ENCODE data around the gene BTBD2.

Gene BTBD2

DNA sequence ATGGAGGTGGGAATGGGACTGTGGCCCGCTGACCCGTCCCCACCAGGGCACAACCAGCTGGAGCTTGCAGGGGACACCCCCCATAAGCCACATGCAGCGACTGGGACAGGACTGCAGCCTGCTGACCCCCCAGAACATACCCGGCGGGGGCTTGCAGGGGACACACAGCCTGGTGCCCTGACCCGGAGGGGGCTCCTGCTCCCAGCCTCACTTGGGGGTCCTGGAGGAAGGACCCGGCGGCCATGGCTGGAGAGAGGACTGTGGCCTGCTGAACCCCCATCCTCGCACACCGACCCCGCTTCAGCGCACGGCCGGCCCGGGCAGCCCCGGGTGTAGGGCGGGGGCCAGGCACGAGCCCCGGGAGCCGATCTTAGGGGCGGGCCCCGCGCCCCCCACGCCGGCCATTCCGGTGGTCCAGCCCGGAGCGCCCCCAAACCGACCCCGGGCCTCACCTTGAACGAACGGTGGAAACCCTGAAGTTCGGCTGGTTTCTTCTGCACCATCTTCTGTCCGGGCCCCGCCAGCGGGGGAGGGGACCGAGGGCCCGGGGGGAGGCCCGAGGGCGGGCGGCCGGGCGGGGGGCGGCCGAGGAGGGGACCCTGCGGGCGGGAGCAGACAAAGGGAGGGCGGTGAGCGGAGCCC is 35.0 kb upstream of the BTBD2 start:
- FAIRE-seq, result no peak

DNA sequence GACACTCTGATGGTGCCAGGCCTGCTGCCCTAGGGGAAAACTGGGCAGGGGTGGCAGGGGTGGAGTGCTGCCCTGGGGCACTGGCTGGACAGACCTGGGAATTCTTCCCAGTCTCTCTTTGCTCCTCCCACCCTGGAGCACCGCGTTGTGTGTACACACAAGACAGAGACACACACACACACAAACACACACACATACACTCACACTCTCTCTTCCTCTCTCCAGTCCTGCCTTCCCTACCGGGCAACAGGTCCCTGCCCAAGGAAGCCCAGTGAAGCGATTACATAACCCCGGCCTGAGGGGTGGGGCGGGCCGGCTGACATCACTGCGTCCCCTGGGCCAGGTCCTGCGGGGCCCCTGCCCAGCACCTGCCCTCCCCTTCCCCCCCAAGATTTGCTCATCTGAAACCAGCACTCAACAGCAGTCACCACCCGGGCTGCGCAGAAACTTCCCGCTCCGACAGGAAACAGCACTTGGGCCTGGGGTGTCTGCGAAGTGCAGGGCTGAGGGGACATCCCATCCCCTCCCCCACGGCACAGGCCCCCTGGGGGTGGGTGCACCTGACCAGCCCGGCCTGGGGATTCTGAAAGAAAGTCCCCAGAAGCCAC is 34.3 kb upstream of the BTBD2 start:
- FAIRE-seq, result peak; percentile 31

DNA sequence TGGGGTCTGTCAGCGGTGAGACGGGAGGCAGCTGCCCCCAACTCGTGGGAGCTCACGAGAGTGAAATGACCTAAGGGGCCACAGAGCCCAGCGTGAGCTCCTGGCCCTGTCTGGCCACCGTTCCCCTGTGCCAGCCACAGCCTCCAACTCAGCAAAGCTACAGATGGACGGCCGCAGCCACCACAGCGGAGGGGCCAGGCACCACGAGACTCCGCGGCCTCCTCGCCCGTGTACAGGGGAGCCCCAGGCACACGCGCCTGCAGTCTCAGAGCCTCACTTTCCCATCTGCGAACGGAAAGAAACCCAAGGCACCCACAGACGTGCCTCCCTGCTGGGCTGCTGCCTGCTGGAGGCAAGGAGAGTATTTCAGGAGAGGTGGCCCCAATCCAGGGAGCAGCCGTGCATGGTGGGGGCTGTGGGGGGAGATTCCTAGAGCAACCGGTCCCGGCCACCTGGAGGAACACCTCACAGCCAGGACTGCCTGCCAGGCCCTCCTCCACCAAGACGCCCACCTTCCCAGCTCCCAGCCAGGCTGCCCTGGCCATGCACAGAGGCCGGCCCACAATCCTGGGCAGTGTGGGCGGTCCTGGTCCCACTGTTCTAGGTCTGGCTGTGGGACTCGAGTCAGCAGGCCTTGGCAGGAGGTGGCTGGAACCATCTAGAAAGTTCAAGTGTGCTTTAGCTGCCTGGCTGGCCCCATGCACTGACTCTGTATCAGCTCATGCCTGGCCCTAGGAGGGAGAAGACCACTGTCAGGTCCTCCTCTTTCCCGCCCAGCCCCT is 33.6 kb upstream of the BTBD2 start:
- no peak for FAIRE-seq

DNA sequence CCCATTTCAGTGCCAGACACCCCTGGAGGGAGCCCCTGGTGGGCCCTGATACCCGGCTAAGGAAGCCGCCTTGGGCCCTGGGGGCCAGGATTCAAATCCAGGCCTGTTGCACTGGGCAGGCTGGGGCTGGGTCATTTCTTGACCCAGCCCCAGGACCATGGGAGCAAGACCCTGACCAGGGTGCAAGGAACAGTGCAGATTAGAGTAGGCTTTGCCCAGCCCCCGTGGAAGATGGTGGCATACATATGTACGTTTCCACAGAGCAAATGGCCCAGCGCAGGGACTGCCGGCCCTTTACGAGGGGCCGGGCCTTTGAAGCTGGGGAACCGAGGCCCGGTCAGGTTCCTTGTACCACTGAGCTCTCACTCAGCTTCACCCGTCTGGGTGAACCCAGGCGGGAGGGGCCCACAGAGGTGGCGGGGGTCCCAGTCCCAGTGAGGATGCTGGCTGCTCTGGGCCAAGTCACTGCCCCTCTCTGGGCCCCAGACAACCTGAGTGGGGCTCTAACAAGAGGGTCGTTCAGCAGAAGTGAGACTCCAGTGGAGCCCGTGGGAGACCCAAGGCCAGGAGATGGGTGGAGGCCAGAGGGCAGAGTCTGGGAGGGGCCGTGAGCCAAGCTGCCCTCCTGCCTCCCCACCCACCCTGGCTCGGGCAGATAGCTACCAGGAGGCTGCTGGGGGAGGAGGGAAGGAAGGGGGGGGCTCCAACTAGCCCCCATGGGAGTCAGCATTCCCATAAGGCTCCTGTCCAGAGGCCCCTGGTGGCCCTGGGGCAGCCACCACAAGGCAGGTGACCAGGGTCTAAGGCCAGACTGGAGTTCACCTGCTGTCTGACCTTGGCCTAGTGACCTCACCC is 32.8 kb upstream of the BTBD2 start:
- no peak for FAIRE-seq

DNA sequence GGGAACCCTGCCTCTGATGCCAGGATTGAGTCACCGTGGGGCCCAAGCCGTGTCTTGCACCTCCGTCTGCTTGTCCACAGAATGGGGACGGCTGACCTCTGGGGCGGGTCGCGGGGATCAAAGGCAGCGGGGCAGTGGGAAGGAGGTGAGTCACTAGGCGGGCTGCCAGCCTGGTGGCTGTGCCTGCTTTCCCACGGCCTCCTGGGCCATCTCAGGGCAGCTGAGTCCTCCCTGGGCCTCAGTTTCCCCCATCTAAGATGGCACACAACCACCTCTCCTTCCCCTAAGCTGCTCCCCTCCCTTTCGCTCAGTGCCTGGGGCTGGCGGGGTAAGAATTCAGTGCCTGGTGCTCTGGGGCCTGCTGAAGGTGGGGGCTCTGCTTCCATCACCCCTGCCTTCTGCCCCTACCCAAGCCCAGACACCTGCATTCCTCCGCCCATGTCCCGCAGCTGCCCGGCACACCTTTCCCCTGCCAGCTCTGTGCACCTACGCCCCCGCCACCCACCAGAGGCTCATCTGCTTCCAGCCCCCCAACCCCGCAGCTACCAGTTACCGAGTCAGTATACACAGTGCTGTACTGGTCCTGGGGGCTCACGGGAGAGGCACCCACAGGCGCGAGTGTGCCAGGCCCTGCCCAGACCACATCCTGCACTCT is 32.1 kb upstream of the BTBD2 start:
- no peak for FAIRE-seq

DNA sequence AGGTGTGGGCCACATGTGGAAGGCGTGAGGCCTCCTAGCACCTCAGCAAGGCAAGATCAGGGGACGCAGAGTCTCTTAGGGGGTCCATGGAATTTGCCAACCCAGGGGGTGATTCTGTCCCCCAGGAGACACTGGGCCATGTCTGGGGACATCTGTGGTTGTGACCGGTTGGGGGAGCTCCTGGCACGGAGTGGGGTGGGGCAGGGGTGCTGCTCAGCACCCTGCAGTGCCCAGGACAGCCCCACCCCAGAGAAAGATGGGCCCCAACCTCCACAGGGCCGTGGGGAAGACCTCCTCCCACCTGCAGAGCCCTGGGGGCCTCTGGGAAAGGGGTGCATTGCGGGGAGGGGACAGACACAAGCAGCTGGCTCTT is 31.5 kb upstream of the BTBD2 start:
- no peak for FAIRE-seq

DNA sequence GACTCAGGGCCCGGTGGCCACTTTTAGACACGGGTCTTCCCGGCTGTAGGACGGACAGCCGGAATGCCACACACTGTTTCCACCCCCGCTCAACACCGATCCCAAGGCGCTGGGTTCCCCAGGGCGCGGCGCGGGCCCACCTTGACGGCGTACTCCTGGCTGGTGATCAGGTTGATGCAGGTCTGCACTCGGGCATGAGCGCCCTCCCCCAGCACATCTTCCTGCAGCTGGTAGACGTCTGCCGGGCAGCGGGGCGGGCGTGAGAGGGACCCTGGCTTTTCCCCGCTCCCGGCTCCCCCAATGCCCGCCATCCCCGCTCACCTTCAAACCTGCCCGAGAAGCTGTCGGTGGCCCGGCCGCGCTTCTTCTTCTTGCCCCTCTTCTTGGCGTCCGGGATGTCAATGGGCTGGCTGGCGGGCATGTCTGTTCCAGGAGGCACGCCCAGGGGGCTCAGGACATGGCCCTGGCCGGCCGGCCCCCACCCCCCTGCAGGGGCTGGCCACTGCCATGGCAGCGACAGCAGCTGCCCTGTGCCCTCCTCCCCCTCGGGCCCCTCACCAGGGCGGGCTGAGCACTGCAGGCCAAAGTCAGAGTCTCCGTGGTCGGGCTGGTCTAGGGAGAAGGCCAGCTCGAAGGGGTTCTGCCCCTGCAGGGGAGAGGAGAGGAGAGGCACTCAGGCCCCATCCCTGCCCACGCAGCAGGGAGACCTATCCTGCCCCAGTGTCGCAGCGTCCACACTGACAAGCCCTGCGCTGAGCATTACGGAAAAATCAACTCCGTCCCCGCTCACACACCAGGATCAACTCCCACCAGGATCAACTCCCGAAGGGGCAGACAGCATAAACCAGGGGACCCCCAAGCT is 30.8 kb upstream of the BTBD2 start:
- FAIRE-seq, result no peak

DNA sequence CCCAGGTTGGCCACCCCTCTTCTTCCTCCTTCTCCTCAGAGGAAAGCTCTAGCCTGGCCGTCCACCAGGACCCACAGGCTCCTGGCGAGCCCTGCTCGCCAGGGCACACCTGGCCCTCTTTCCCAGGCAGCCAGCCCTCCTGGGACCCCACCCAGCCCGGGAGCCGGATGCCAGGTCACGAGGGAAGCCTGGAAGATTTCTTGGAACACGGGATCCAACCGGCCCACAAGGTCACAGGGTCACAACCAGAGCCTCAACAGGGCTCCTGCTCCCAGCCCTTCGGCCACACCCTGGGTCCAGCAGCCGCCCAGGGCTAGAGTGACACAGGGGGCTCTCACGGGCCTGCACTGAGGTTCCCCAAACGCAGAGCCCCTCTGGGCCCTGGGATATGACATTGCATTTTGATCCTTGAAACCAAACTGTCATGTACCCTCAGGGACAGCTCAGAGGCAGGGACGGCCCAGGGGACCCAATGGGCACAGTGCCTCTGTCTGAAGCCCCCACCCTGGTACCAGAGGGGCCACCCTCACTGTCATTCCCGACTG is 30.1 kb upstream of the BTBD2 start:
- FAIRE-seq, result no peak

DNA sequence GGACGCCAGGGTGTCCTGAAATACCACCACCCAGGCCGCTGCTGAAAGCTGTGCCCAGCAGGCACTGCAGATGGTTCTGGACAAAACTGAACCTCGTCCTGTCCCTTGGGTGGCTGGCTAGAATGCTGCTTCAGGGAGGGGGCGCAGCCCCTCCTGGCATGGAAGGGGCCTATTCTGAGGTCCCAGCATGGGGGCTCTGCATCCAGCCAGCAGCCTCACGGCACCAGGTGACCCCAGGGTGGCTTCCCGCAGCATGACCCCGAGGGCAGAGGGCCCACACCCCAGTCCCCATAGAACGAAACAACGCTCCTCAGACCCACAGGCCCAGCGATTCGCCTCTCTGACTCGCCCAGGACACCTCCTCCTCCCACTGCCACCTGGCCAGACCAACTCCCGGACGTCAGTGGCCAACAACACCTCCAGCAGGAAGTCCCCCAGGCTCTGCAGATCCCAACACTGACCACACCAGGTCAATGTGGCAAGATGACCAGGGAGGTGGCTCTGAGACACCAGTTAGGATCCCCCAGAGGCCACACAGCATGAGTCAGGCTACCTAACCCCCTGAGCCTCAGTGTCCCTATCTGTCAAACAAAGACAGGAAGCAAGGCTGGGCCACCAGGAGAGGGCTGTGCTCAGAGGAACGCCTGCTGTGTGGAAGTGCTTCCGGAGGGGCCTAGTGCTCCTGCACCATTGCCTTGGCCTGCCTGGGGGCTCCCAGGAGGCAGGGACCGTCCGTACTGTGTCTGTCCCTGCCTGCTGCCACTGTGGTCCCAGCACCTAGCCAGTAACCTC is 29.4 kb upstream of the BTBD2 start:
- FAIRE-seq, result no peak

DNA sequence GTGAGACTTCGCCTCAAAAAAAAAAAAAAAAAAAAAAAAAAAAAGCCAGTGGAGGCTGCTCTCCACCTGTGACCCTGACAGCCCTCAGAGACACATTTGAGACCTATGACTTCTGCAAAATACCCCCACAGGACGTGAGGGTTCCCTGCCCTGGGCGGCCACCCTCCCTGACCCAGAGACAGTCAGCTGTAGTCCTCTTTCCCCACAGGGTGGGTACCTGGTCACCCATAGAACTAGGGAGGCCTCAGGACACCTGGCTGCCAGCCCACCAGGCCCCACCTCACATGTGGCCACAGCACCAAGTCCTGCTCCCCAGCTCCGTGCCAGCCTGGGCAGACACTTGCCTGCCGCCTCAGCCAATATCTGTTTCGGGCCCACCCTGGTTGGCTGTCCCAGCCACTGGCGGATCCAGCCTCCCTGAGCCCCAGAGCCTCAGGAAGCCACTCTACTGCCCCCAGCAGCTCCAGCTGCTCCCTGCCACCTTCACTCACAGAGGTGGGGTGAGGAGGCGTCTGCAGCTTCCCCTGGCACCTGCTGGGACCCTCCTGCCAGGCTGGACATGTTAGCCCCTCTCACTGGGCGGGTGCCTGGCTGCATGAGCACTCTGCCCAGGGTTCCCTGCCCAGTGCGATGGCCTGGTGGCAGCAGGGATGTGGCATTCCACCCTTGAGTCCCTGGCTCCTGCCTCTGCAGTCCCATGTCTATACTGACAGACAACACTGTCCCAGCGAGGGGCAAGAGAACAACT is 28.6 kb upstream of the BTBD2 start:
- no peak for FAIRE-seq

DNA sequence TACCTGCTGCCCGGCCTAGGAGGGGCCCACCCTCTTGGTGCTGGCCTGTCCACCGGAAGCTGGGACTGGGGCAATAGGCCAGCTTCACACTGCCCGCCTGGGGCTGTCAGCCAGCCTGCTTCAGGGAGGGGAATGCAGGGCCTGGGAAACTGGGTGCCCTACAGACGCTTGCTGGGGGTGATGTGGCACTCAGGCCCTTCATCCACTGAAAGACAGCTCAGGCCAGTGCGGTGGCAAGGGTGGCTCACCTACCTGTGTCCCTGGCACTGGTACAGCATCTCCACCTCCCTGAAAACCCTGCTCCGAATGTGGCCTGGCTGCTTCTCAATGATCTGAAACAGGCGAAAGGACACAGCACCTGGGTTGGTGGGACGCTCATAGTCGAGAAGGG is 27.7 kb upstream of the BTBD2 start:
- FAIRE-seq, result no peak

DNA sequence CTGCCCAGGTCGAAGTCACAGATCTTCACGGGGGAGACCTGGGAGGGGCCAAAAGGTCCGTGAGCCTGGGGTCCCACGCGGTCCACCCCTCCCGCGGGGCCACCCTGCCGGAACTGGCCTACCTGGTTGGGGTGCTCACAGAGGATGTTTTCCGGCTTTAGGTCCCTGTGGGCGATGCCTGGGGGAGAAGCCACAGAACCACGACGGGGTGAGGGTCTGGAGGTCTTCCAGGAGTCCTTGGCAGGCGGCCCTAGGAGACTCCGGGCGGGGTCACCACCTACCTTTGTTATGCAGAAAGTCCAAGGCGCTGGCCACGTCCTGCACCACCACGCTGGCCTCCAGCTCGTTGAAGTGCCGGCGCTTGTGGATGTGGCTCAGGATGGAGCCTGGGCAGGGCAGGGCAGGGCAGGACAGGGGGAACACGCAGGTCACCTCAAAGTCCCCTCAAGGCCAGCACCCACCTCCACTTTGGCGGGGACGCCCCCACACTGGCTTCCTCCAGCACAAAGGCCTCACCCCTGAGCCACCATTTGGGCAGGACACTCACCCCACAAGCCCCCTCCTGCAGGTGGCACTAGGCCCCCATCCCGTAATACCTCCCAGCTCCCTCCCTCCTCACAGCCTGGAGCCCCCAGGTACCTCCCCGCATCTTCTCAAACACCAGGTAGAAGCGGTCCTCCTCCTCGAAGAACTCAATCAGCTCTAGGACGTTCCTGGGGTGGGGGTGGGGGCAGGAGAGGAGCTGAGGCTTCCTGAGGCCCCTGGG is 27.2 kb upstream of the BTBD2 start:
- no peak for FAIRE-seq

DNA sequence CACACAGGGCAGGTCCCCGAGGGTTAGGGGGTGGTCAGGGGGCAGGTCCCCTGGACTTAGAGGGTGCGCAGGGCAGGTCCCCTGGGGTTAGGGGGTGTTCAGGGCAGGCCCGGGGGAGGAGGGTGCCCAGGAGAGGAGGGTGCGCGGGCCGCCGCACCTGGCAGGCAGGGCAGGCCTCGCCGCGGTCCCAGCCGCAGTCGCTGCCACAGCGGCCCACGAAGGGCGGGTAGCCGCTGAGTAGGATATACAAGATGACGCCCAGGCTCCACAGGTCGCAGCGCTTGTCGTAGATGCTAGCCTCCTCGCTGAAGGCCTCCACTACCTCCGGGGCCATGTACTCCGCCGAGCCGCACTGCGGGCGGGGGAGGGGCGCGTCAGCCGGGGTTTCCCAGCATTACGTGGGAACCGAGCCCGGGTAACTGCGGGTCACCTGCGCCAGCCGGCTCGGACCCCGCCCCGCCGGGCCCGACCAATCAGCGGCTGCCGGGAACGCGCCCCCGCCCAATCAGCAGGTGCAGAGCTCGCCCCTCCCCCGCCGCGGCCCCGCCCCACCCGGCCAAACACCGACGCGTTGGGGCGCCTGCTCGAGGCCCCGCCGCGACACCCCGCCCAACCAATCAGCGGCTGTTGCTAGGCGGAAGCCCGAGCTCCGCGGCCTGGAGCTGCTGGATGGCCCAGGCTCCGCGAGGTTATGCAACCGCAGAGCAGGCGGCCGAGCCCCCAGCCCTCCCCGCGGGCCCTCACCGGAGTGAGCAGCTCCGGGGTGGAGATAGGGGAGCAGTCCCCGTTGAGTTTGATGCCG is 26.4 kb upstream of the BTBD2 start:
- no peak for FAIRE-seq

DNA sequence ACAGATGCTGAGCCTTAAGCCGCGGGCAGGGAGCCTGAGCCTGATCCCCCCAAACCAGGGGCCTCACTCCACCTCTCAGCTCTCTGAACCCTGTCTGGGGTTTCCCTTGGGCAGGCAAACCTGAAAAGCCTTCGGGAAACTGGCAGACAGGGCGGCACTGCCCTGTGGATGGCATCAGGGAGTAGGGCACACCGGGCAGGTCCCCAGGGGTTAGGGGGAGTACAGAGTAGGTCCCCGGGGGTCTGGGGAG is 25.8 kb upstream of the BTBD2 start:
- no peak for FAIRE-seq

DNA sequence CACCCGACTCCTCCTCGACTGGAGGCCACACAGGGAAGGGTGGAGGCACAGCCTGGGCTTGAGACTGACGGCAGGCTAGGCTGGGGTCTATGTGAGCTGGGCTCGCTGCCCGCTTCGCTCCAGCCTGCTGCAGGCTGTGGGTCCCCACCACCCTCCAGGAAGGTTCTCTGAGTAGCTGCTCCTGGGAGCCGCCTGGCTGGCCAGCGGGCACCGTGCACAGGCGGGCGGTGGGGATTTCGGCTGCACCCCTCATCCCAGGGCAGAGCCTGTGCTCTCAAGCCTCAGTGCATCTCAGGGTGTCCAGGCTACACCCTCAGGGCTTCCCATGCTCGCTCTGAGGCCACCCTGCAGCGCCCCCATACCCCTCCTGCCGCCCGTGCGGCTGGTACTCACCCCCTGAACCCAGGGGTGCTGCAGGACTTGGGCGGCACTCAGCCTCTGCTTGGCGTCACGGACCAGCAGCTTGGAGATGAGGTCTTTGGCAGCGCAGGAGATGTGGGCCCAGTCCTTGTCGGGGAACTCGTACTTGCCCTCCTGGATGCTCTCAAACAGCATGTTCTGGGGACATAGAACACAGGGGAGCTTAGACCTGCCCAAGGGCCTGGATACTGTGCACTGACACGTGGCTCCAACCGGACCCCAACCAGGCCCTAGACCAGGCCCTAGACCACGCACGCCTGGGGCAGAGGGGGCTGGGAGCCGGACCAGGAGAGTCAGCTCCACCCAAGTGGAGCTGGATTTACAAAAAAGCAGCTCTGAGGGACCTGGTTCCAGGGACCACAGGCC is 25.3 kb upstream of the BTBD2 start:
- FAIRE-seq, result no peak

DNA sequence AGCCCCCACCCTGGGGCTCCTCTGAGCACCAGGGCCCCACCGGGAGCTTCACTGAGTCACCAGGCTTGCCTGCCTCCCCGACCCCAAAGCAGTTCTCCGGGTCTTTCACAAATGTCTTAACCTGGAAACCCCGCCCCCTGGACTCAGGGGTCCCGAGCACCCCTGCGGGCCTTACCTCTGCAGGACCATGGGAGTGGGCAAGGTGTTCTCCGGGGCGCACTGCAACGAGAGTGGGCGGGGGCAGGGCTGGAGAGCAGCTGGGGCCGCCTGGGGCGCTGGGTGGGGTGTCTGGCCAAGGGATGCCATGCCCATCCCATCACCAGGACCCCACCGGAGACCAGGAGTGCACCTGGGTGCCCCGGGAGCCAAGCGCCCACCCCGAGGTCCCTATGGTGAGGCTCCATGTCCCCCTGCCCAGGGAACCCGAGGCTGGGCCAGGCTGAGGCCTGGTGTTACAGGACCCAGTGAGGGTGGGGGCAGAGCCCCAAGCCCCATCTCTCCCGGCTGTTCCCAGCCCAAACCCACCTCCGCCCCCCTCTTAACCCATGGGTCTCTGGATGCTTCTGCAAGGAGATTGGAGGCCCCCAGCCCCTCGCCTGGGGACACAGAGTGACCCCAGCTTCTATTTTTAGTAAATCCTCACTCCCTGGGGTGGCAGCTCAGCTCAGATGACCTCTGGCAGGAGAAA is 24.6 kb upstream of the BTBD2 start:
- no peak for FAIRE-seq

Data from G401.6 (cell line).